AG04450 (cell line): ENCODE data around the gene ECHS1. TPM values are rescaled to one million over a fixed set of nuclear protein-coding genes. Genes with fewer than 3 reads are reported as not detected.

Experiments used
- CTCF ChIA-PET: fragments of 300-600, 350-600 bp; formaldehyde crosslinking; extraction: SDS; loops from one replicate; lab custom pipeline; 2022; ENCODE audit warnings: antibody characterized with exemption, inconsistent platforms; lab: Charles Lee
- POLR2A ChIA-PET: fragments of 350-600 bp; formaldehyde crosslinking; extraction: SDS; loops from one replicate; lab custom pipeline; 2021; ENCODE audit warnings: antibody characterized with exemption, inconsistent platforms; lab: Yijun Ruan, JAX
- DNase-seq: peaks from one replicate; pipeline ENCODE4 v3.0.0-alpha.2; 2011; ENCODE audit warnings: low read depth, low spot score
- H3K27ac ChIP-seq: one replicate; pipeline ENCODE4 v1.5.1; 2012; ENCODE audit warnings: low read depth, low read length, control low read depth
- H3K27me3 ChIP-seq: one replicate; pipeline ENCODE4 v1.6.0; 2012; ENCODE audit warnings: low read length; ENCODE audit not compliant: control insufficient read depth, insufficient read depth
- H3K4me3 ChIP-seq: 2 replicates; pipeline ENCODE4 v1.5.1; 2011; ENCODE audit warnings: mild to moderate bottlenecking, low read depth, low read length, control low read depth
- H3K9me3 ChIP-seq: 2 replicates; pipeline ENCODE4 v1.5.1; 2012; ENCODE audit warnings: low read length; ENCODE audit not compliant: control insufficient read depth, insufficient read depth
- polyA plus RNA-seq: library from polyadenylated mRNA; depleted of rRNA; stranded (reverse); fragments of >200 nt; gene quantifications from 2 replicates; pipeline ENCODE4 v1.2.3, GENCODE V29; 2011
- TF ChIP-seq, protein P1 (sequence below): IDR thresholded peaks from 2 replicates; pipeline ENCODE4 v1.5.1; 2011; ENCODE audit warnings: low read depth, low read length, control low read depth, inconsistent platforms

ECHS1 gene
- polyA plus RNA-seq, 1 experiment, result 56.6 TPM

DNA sequence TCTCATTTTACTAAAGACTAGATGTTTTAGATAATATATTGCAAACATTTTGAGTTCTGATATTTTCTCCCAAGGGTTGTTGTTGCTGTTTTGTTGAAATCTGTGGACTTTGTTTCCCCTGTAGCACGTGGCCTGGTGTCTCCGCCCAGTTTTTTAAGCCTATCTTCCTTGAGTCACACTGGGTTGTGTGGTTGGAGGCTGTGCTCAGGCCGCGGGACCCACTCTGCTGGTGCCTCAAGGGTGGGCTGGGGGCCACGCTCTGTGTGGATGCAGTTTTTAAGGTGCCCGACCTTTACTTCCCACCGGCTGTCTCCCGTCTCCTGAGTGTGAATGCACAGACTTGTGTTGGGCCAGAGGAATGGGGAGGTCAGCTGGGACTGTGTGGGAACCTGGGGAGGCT, 30.2 kb downstream of the ECHS1 start:
- Histone ChIP-seq H3K4me3 (no peak overlapping the region), H3K27ac (no peak overlapping the region), H3K9me3 (peaks cover 11% of the 10 kb centered on the region; the same call in 1 of the 2 replicates), H3K27me3 (peaks cover 19% of the 10 kb centered on the region)
- TF ChIP-seq, protein P1, sequence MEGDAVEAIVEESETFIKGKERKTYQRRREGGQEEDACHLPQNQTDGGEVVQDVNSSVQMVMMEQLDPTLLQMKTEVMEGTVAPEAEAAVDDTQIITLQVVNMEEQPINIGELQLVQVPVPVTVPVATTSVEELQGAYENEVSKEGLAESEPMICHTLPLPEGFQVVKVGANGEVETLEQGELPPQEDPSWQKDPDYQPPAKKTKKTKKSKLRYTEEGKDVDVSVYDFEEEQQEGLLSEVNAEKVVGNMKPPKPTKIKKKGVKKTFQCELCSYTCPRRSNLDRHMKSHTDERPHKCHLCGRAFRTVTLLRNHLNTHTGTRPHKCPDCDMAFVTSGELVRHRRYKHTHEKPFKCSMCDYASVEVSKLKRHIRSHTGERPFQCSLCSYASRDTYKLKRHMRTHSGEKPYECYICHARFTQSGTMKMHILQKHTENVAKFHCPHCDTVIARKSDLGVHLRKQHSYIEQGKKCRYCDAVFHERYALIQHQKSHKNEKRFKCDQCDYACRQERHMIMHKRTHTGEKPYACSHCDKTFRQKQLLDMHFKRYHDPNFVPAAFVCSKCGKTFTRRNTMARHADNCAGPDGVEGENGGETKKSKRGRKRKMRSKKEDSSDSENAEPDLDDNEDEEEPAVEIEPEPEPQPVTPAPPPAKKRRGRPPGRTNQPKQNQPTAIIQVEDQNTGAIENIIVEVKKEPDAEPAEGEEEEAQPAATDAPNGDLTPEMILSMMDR, result no peak
- ChIA-PET POLR2A (no interaction called here), CTCF (interaction anchor here (0.5 to 3.0 kb wide), 2 partner anchors 13 to 28 kb away, joined by 3 to 13 read pairs; no protein-coding TSS in a partner anchor)
- no peak for DNase-seq

DNA sequence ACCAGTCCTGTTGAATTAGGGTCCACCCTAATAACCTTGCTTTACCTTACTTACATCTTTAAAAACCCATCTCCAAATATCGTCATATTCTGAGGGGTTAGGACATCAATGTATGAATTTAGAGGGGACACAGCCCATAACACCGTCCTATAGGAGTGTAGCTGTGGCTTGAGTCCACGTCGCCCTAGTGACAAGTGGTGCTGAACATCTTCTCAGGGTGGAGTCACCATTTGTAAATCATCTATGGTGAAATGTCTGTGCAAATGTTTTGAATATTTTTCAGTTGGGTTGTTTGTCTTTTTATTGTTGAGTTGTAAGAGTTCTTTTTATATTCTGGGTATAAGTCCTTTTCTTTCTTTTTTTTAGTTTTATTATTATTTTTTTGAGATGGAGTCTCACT, 31.2 kb downstream of the ECHS1 start:
- POLR2A ChIA-PET, result no interaction called here
- peaks cover 23% of the 10 kb centered on the region for H3K27me3 ChIP-seq
- DNase-seq, result no peak
- no peak overlapping the region for H3K27ac ChIP-seq
- H3K9me3 ChIP-seq, result peaks cover 14% of the 10 kb centered on the region; the same call in 1 of the 2 replicates
- CTCF ChIA-PET, result interaction anchor here (3.0 kb wide), 1 partner anchor 12 kb away, joined by 13 read pairs; no protein-coding TSS in a partner anchor
- H3K4me3 ChIP-seq, result no peak overlapping the region
- TF ChIP-seq, protein P1, result no peak

DNA sequence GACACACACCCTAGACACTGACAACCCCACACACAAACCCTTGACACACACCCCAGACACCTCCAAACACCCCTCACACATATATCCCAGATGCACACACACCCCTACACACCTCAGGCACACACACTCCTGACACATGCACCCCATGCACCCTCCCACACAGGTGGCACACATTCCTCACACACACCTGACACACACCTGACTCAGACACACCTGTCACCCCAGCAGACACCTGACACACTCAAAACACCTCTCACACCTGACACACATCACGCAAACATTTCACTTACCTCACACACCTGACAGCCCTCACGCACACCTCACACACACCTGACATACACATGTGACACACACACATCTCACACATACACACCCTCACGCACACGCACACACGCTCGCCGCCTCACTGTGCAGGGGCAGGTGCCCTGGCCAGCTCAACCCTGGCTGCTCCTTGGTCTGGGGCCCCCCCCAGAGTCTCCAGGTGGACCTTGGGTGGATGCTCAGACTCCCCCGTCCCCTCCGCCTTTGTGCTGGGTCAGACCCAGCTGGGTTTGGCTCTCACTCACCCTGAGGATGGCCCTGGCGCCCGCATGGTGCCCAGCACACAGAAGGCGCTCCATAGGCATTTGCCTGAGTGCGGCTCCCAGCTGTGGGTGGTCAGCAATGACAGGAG, 33.3 kb downstream of the ECHS1 start:
- TF ChIP-seq, protein P1, result no peak
- peaks cover 37% of the 10 kb centered on the region for H3K27me3 ChIP-seq
- POLR2A ChIA-PET, result no interaction called here
- H3K27ac ChIP-seq, result no peak overlapping the region
- CTCF ChIA-PET, result interaction anchor here (0.8 kb wide), 1 partner anchor 10 kb away, joined by 4 read pairs; no protein-coding TSS in a partner anchor
- no peak overlapping the region for H3K4me3 ChIP-seq
- peaks cover 14% of the 10 kb centered on the region; the same call in 1 of the 2 replicates for H3K9me3 ChIP-seq
- no peak for DNase-seq

DNA sequence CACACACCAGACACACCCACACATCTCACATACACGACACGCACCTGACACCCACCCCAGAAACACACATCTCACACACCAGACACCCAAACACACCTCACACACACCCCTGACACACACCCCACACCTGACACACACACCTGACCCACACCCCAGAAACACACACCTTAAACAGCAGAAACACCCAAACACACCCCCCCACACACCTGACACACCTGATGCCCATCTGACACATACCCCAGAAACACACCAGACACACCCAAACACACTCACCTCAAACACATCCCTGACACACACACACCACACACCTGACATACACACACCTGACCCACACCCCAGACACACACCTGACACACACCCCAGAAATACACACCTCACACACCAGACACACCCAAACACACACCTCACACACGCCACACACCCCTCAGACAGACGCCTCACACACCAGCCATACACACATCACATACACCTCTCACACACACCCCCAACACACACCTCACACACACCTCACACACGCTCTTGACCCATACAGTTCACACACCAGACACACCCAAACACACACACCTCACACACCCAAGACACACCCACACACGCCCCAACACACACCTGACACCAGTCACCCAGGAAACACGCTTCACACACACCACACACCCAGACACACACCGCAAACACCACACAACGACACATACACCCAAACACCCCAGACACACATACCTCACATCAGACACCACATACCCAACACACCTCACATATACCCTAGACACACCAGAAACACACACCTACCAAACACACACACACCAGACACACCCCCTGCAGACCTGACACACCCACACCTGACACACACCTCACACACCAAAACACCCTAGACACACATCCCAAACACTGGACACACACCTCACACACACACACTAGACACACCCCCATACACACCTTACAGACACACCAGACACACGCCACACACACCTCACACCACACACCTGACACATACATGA, 34.8 kb downstream of the ECHS1 start:
- no peak for DNase-seq
- H3K27me3 ChIP-seq, result peaks cover 43% of the 10 kb centered on the region
- no peak overlapping the region for H3K27ac ChIP-seq
- ChIA-PET CTCF (no interaction called here), POLR2A (no interaction called here)
- no peak overlapping the region for H3K4me3 ChIP-seq
- TF ChIP-seq, protein P1, result no peak
- H3K9me3 ChIP-seq, result peaks cover 19% of the 10 kb centered on the region; the same call in 1 of the 2 replicates
